Esophagus squamous epithelium (tissue), 5 donors: ENCODE measurements around the gene MIA3. TPM values are rescaled to one million over a fixed set of nuclear protein-coding genes. Genes with fewer than 3 reads are reported as not detected.
A peak's percentile ranks its signal among the peaks of the same experiment; 100 is the strongest.

Experiments
- DNase-seq: peaks from one replicate; lab custom pipeline; 2025; lab: John Stamatoyannopoulos, UW
- H3K27ac ChIP-seq, 4 donors: fragments of 200-600 bp; sonication (generic); one replicate each; pipeline ENCODE4 v1.5.1; 2016 to 2019; ENCODE audit warnings: mild to moderate bottlenecking in 1 of 4
- H3K27me3 ChIP-seq, 4 donors: fragments of 200-600 bp; sonication (generic); 1 replicate in 3 of 4; 2 replicates in 1 of 4; pipeline versions ENCODE4 v1.5.1 to v1.6.0; 2017 to 2021; ENCODE audit warnings: antibody characterized with exemption in 1 of 4
- H3K36me3 ChIP-seq, 3 donors: fragments of 200-600 bp; sonication (generic); one replicate each; pipeline ENCODE4 v1.5.1; 2016 to 2019
- H3K4me1 ChIP-seq, 3 donors: fragments of 200-600 bp; sonication (generic); one replicate each; pipeline ENCODE4 v1.5.1; 2017 to 2019
- H3K4me3 ChIP-seq, 4 donors: fragments of 200-600 bp; sonication (generic); 1 replicate in 3 of 4; 2 replicates in 1 of 4; pipeline ENCODE4 v1.5.1; 2016 to 2019; ENCODE audit warnings: mild to moderate bottlenecking in 2 of 4, moderate library complexity in 1 of 4
- H3K9me3 ChIP-seq, 3 donors: fragments of 200-600 bp; sonication (generic); one replicate each; pipeline ENCODE4 v1.5.1; 2016 to 2019
- CTCF ChIP-seq, 6 experiments: fragments of 450-650 bp in 4 of 6; fragments of 200-600 bp in 2 of 6; sonication (generic) in 2 of 6; IDR thresholded peaks; one replicate each; pipeline ENCODE4 v1.5.1; 2016 to 2019; ENCODE audit warnings: antibody characterized with exemption in 6 of 6, mild to moderate bottlenecking in 4 of 6, moderate library complexity in 4 of 6
- POLR2A ChIP-seq, 4 donors: fragments of 450-650 bp; IDR thresholded peaks; one replicate each; pipeline ENCODE4 v1.6.1; 2017; ENCODE audit warnings: antibody characterized with exemption in 4 of 4, mild to moderate bottlenecking in 4 of 4, moderate library complexity in 3 of 4
- WGBS, 2 donors: methylation state at CpG; one replicate each; pipeline ENCODE4 v1.1.5; 2018; 5-methylcytosine and 5-hydroxymethylcytosine counted together
- intact Hi-C: fragments of 100-400 bp; cut with DNase I; formaldehyde crosslinking; loops from one replicate; pipeline ENCODE4 v1.15.0; 2022
- total RNA-seq, 4 donors: library from RNA; depleted of rRNA; stranded (reverse); fragments of >200 nt; gene quantifications; one replicate each; pipeline ENCODE4 v1.1.0, GENCODE V29; 2016
- donor health status: DM: yes; HTN: yes; CAD: no.

MIA3 gene
- total RNA-seq, 4 donors from 2014 or later, result 17.5 to 40.4 (median 24.0) TPM

GRCh38 chr1:222629921-222630535 lies 12.1 kb downstream of the MIA3 start:
- no peak for TF ChIP-seq POLR2A (IDR thresholded peaks at IDR 0.05)
- no peak for TF ChIP-seq CTCF (IDR thresholded peaks at IDR 0.05)
- Histone ChIP-seq H3K36me3 (peaks cover 13 to 97% (median 19%) of the 10 kb centered on the region in 3 donors), H3K4me1 (no peaks in the 10 kb centered on the region), H3K4me3 (no peak overlapping the region), H3K27me3 (no peaks in the 10 kb centered on the region), H3K9me3 (no peaks in the 10 kb centered on the region), H3K27ac (no peak overlapping the region)
- no peak for DNase-seq
- WGBS, 2 donors, result 86 to 93% methylated on average over 7 of the region's 7 CpGs
- intact Hi-C loops, result loop anchor here (5.0 kb wide), 1 partner anchor 168 kb away; no protein-coding TSS in a partner anchor

DNA sequence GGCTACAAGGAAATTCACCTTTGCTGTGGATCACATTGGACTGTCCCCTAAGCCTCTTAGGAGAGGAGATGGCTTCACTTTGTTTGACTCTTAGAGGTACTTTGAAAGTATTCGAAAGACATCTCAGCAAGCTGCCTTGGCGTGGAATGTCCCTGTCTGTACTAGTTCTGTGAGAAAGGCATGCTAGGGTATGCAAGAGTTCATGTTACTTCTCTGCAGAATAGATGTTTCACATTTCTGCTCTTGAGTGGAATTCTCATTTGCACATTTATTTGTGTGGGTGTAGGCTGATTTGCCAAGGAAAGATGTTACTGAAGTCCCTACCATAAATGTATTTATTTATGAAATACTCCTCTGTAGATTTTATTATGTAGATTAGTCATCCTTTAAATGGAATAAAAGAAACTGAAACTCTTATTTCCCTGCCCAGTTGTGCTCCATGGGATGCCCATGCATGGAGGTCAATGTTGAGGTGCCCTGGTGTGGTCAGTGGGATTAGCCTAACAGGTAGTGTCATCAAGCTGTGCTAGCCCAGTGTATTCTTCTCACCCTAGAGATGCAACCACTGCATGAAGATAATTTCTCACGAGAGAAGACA lies 13.8 kb downstream of the MIA3 start:
- Histone ChIP-seq H3K27me3 (no peaks in the 10 kb centered on the region), H3K4me3 (no peak overlapping the region), H3K9me3 (no peaks in the 10 kb centered on the region), H3K4me1 (no peaks in the 10 kb centered on the region), H3K27ac (no peak overlapping the region), H3K36me3 (peaks cover 13 to 97% (median 19%) of the 10 kb centered on the region in 3 donors)
- intact Hi-C loops, result loop anchor here (5.0 kb wide), 1 partner anchor 169 kb away; no protein-coding TSS in a partner anchor
- no peak for TF ChIP-seq POLR2A (IDR thresholded peaks at IDR 0.05)
- no peak for TF ChIP-seq CTCF (IDR thresholded peaks at IDR 0.05)
- WGBS, 2 donors, result 82 to 96% methylated on average over 3 of the region's 3 CpGs
- DNase-seq, result no peak

- H3K4me3 ChIP-seq, result no peak overlapping the region
- TF ChIP-seq POLR2A (IDR thresholded peaks at IDR 0.05), result no peak
- no peak for TF ChIP-seq CTCF (IDR thresholded peaks at IDR 0.05)
- peaks cover 12 to 97% (median 12%) of the 10 kb centered on the region in 3 donors for H3K36me3 ChIP-seq
- 56 to 64% methylated on average over 2 of the region's 2 CpGs for WGBS, 2 donors
- no peaks in the 10 kb centered on the region for H3K27me3 ChIP-seq
- no peak for DNase-seq
- H3K9me3 ChIP-seq, result no peaks in the 10 kb centered on the region
- no peak overlapping the region for H3K27ac ChIP-seq
- intact Hi-C loops, result loop anchor here (5.0 kb wide), 1 partner anchor 170 kb away; no protein-coding TSS in a partner anchor
- no peaks in the 10 kb centered on the region for H3K4me1 ChIP-seq
Observed at GRCh38 chr1:222632749-222633148, 14.9 kb downstream of the MIA3 start.

DNA sequence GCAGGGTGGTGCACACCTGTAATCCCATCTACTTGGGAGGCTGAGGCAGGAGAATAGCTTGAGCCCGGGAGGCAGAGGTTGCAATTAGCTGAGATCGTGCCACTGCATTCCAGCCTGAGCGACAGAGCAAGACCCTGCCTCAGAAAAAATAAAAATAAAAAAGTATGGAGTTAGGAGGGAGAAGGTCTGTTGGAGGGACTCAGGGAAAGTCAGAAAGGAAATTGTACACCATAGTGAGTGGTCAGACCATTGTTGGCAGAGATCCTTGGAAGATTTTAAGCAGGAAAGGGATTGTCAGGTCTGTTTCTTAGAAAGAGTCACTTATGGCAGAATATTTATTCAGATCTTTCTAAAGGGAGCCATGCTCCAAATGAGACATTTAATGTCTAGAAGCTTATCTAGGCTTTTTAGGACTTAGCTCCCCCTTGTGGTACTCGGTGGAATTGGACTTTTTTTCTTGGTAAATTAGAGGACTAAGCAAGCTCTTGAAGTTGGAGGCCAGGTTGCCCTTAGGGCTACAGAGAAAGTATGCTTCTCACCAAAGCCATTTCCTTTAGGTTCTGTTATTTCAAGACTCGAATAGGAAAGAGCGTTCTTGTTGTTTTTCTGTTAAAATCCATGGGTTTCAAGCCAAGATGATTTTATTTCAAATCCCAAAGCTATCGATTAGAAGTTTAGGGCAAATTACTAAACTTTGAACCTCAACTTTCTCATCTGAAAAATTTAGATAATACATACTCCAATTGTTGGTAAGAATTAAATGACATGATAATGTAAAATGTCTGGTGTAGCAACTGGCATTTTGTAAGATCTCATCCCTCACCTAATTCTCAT lies 16.5 kb downstream of the MIA3 start:
- intact Hi-C loops, result loop anchor here (5.0 kb wide), 1 partner anchor 172 kb away; no protein-coding TSS in a partner anchor
- no peak overlapping the region for H3K27ac ChIP-seq
- no peak overlapping the region for H3K4me3 ChIP-seq
- 43% methylated on average over 7 of the region's 7 CpGs for WGBS, 2 donors
- H3K27me3 ChIP-seq, result no peaks in the 10 kb centered on the region
- no peaks in the 10 kb centered on the region for H3K9me3 ChIP-seq
- H3K36me3 ChIP-seq, result peaks cover 5 to 95% (median 10%) of the 10 kb centered on the region in 3 donors
- no peaks in the 10 kb centered on the region for H3K4me1 ChIP-seq
- TF ChIP-seq POLR2A (IDR thresholded peaks at IDR 0.05) (no peak), CTCF (IDR thresholded peaks at IDR 0.05) (peak; percentile 80 to 90 (median 86))
- DNase-seq, result no peak
